ENCODE measurements around the gene FSD1L.
A peak's percentile ranks its signal among the peaks of the same experiment; 100 is the strongest.
"Not testable (repeated sequence)": the region's sequence is repeated elsewhere in the genome, so short reads cannot be mapped to it uniquely, and the experiment has no call there.

FSD1L gene

GRCh38 chr9:105496826-105497225 is 49.0 kb downstream of the FSD1L start:
- DNase-seq = no peak

GRCh38 chr9:105497704-105498103 is 49.9 kb downstream of the FSD1L start:
- no peak for DNase-seq

GRCh38 chr9:105500108-105500766 is 52.4 kb downstream of the FSD1L start:
- no peak for DNase-seq

- no peak for DNase-seq
These were observed 53.6 kb downstream of the FSD1L start for GRCh38 chr9:105501414-105501813.

- DNase-seq = no peak
These were observed 54.4 kb downstream of the FSD1L start for GRCh38 chr9:105502276-105502675.

- DNase-seq = no peak
These were observed 56.0 kb downstream of the FSD1L start for GRCh38 chr9:105503881-105504280.

GRCh38 chr9:105507096-105507790 is 59.4 kb downstream of the FSD1L start:
- DNase-seq = no peak

GRCh38 chr9:105508530-105508929 is 60.7 kb downstream of the FSD1L start:
- no peak for DNase-seq

GRCh38 chr9:105510024-105510423 is 62.2 kb downstream of the FSD1L start:
- DNase-seq = no peak

- DNase-seq = no peak
These were observed 63.6 kb downstream of the FSD1L start for GRCh38 chr9:105511446-105511845.

- DNase-seq = no peak
These were observed 68.1 kb downstream of the FSD1L start for GRCh38 chr9:105515811-105516413.

- DNase-seq = not testable (repeated sequence)
These were observed 72.0 kb downstream of the FSD1L start for GRCh38 chr9:105519710-105520369.

GRCh38 chr9:105520992-105521391 is 73.2 kb downstream of the FSD1L start:
- not testable (repeated sequence) for DNase-seq

- DNase-seq = not testable (repeated sequence)
These were observed 75.0 kb downstream of the FSD1L start for GRCh38 chr9:105522618-105523385.

- DNase-seq = no peak
These were observed 83.7 kb downstream of the FSD1L start for GRCh38 chr9:105531530-105531929.

- no peak for DNase-seq
These were observed 88.3 kb downstream of the FSD1L start for GRCh38 chr9:105535920-105536668.

- no peak for DNase-seq
These were observed 91.6 kb downstream of the FSD1L start for GRCh38 chr9:105539452-105539851.

- no peak for DNase-seq
These were observed 94.0 kb downstream of the FSD1L start for GRCh38 chr9:105541838-105542237.

- no peak for DNase-seq
These were observed 106.2 kb downstream of the FSD1L start for GRCh38 chr9:105554042-105554441.

GRCh38 chr9:105557804-105558610 is 110.2 kb downstream of the FSD1L start, which contains the start of gene FKTN:
Gene FKTN (plus strand): TSS chr9:105558131. CDS start chr9:105575033, 16,902 bp downstream.
- DNase-seq = peak; percentile 69

- no peak for DNase-seq
These were observed 124.6 kb downstream of the FSD1L start for GRCh38 chr9:105572455-105572854.

All from activated gamma-delta T cell treated with Interleukin-2 at 50 U/mL for 16 hours (primary cell).